Right cardiac atrium (tissue), 5 donors: ENCODE measurements around the gene MMS19. TPM values are rescaled to one million over a fixed set of nuclear protein-coding genes. Genes with fewer than 3 reads are reported as not detected.
A peak's percentile ranks its signal among the peaks of the same experiment; 100 is the strongest.

Source experiments
- ATAC-seq, 2 donors: fragments of 200-7000 bp; cut with Tn5 transposase; one replicate each; pipeline versions ENCODE4 v1.8.0 to v1.9.1; 2020; ENCODE audit warnings: moderate library complexity in 2 of 2, mild to moderate bottlenecking in 1 of 2
- DNase-seq, 3 donors: peaks; one replicate each; pipeline ENCODE4 v3.0.0-alpha.2; 2020
- H3K27ac ChIP-seq: one replicate; pipeline ENCODE4 v1.5.1; 2013; ENCODE audit warnings: mild to moderate bottlenecking, low read length, control low read depth, moderate library complexity
- H3K27me3 ChIP-seq: one replicate; pipeline ENCODE4 v1.6.1; 2013; ENCODE audit not compliant: control insufficient read depth, insufficient read depth
- H3K4me1 ChIP-seq: one replicate; pipeline ENCODE4 v1.6.1; 2013; ENCODE audit warnings: low read length; ENCODE audit not compliant: control insufficient read depth, insufficient read depth
- H3K4me3 ChIP-seq: one replicate; pipeline ENCODE4 v1.5.1; 2013; ENCODE audit warnings: low read length, control low read depth
- H3K9me3 ChIP-seq: one replicate; pipeline ENCODE4 v1.6.1; 2013; ENCODE audit warnings: low read length; ENCODE audit not compliant: control insufficient read depth
- WGBS: extraction: QIAGEN DNeasy Blood & Tissue Kit; methylation state at CpG from one replicate; pipeline ENCODE4 v1.1.7; 2013; 5-methylcytosine and 5-hydroxymethylcytosine counted together
- intact Hi-C, 4 donors: fragments of 100-400 bp; cut with DNase I; formaldehyde crosslinking; loops; one replicate each; pipeline versions ENCODE4 v1.11.0 to v1.14.0; 2022 to 2023
- long read RNA-seq, 4 donors: library from polyadenylated mRNA; unstranded; transcript quantifications; one replicate each; pipeline ENCODE4 v2.0.0, GENCODE V29; 2020 to 2021
- polyA plus RNA-seq: library from polyadenylated mRNA; stranded (reverse); fragments of 200-250 nt; gene quantifications from one replicate; pipeline ENCODE4 v1.2.3, GENCODE V29; 2013
- total RNA-seq, 4 donors: library from RNA; stranded (reverse); fragmentation: NEBNext Ultra II Directional; extraction: Animal tissue kit (Norgen Biotek cat#: 25700); gene quantifications; one replicate each; pipeline ENCODE4 v1.2.1, GENCODE V29; 2021
- donor health status: healthy with polysubstance abuse.
- donor health status: DM: no; HTN: yes; CAD: no.
- donor health status: DM: no; HTN: no; CAD: no.
- donor health status: DM: no; HTN: yes; CAD: no; lungs with severe emphysema.
- donor health status: DM: yes; HTN: yes; CAD: no.

Gene MMS19, protein sequence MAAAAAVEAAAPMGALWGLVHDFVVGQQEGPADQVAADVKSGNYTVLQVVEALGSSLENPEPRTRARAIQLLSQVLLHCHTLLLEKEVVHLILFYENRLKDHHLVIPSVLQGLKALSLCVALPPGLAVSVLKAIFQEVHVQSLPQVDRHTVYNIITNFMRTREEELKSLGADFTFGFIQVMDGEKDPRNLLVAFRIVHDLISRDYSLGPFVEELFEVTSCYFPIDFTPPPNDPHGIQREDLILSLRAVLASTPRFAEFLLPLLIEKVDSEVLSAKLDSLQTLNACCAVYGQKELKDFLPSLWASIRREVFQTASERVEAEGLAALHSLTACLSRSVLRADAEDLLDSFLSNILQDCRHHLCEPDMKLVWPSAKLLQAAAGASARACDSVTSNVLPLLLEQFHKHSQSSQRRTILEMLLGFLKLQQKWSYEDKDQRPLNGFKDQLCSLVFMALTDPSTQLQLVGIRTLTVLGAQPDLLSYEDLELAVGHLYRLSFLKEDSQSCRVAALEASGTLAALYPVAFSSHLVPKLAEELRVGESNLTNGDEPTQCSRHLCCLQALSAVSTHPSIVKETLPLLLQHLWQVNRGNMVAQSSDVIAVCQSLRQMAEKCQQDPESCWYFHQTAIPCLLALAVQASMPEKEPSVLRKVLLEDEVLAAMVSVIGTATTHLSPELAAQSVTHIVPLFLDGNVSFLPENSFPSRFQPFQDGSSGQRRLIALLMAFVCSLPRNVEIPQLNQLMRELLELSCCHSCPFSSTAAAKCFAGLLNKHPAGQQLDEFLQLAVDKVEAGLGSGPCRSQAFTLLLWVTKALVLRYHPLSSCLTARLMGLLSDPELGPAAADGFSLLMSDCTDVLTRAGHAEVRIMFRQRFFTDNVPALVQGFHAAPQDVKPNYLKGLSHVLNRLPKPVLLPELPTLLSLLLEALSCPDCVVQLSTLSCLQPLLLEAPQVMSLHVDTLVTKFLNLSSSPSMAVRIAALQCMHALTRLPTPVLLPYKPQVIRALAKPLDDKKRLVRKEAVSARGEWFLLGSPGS
- total RNA-seq (10 to 100 TPM; 32.8 to 40.0 (median 36.8) TPM), polyA plus RNA-seq (33.7 TPM)
- long read RNA-seq, donor 1, transcript MMS19-209 (31 exons, 3,797 nt), result major isoform, 8 of 42 reads
- long read RNA-seq, donor 1, partial matches to known transcripts, result 5 of 42 reads
- long read RNA-seq, donor 1, other reads (novel, unspliced or antisense), result 25 of 42 reads
- long read RNA-seq, donor 2, partial matches to known transcripts, result 3 of 23 reads
- long read RNA-seq, donor 2, other reads (novel, unspliced or antisense), result 17 of 23 reads
- long read RNA-seq, donor 3, transcript MMS19-209 (31 exons, 3,797 nt), result major isoform, 10 of 53 reads
- long read RNA-seq, donor 3, partial matches to known transcripts, result 12 of 53 reads
- long read RNA-seq, donor 3, other reads (novel, unspliced or antisense), result 30 of 53 reads
- long read RNA-seq, donor 4, transcript MMS19-209 (31 exons, 3,797 nt), result major isoform, 10 of 33 reads
- long read RNA-seq, donor 4, partial matches to known transcripts, result 5 of 33 reads
- long read RNA-seq, donor 4, other reads (novel, unspliced or antisense), result 17 of 33 reads

DNA sequence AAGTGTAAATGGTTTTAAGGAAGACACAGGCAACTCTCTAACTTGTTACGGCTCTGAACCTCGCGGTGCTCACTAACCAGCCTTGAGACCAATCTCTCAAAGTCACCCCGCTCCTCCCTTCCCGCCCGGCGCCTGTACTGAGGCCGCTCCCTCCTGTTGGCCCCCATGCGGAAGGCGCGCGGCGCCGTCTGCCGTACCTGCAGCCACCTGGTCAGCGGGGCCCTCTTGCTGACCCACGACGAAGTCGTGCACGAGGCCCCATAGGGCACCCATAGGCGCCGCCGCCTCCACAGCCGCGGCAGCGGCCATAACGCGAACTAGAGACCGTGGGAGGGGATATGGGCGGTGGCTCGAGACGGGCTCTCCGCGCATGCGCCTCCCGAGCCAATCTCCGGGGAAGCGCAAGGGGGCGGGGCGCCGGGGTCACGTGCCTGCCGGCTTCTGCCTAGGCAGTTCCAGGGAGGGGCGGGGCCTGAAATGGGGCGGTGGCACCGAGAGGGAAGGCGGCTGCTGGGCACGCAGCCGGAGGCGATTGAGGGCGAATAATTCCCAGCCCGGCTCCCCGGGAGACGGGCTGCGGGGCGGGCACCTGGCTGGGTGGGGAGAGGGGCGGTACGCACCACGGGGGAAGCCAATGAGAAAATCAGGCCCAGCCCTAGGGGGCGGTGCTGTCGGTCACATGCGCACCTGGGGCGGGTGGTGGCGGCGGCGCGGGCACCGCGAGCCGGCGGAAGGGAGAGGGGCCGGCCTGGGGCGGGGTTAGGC, at the start of gene MMS19:
MMS19 (minus strand) TSS at position 347 of the 765 bp plus-strand sequence; CDS start at position 309, 38 bp downstream.
- ATAC-seq (peak; percentile 96 to 97), DNase-seq (peak; percentile 100)
- WGBS, result under 1% methylated on average over 66 of the region's 73 CpGs
- no peaks in the 10 kb centered on the region for H3K27me3 ChIP-seq
- peak within 1 kb of the TSS; percentile 94 for H3K27ac ChIP-seq
- H3K9me3 ChIP-seq, result no peaks in the 10 kb centered on the region
- peak within 1 kb of the TSS; percentile 53 for H3K4me3 ChIP-seq
- H3K4me1 ChIP-seq, result peaks cover 17% of the 10 kb centered on the region
- intact Hi-C loops, result no loop called here

DNA sequence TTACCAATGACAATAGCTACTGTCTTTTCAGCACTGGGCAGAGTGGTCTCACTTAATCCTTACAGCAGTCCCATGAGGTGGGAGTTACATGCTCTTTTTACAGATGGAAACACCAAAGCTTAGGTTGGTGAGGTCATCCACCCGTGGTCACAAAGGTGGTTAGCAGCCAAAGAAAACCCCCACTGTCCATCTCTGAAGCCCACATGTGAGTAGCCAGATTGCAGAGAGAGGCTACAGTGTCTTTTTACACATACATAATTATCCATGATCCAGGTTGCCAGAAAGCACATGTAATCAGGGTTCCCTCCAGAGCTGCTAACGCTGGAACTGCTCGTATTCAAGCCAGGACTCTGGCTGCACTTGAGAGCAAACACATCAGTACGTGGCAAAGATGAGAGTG, 49.7 kb upstream of the MMS19 start:
- Histone ChIP-seq H3K4me1 (peaks cover 27% of the 10 kb centered on the region), H3K27me3 (no peaks in the 10 kb centered on the region), H3K4me3 (no peak overlapping the region), H3K9me3 (no peaks in the 10 kb centered on the region), H3K27ac (peak overlapping the region; percentile 8)
- DNase-seq (no peak), ATAC-seq (peak in 1 of 2 donors; percentile 56)
- WGBS, result 44% methylated on average over 4 of the region's 4 CpGs
- intact Hi-C loops, result loop anchor here in 1 of 4 donors (5.0 kb wide), 1 partner anchor 46 kb away; no protein-coding TSS in a partner anchor

DNA sequence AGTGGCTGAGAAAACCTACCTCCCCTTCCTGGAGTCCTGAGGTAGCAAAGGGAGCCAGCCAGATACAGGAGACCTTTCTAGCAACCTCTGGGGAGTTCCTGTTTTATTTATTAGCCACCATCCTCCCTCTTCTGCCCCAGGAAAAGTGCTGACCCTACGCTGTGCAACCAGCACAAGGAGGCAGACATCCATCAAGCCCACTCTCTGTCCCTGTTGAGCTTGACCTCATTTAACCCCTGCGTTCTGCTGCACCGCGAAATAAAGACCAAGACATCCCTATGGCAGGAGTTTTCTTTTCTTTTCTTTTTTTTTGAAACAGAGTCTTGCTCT, 49.0 kb upstream of the MMS19 start:
- intact Hi-C loops, result loop anchor here in 1 of 4 donors (5.0 kb wide), 1 partner anchor 45 kb away; no protein-coding TSS in a partner anchor

DNA sequence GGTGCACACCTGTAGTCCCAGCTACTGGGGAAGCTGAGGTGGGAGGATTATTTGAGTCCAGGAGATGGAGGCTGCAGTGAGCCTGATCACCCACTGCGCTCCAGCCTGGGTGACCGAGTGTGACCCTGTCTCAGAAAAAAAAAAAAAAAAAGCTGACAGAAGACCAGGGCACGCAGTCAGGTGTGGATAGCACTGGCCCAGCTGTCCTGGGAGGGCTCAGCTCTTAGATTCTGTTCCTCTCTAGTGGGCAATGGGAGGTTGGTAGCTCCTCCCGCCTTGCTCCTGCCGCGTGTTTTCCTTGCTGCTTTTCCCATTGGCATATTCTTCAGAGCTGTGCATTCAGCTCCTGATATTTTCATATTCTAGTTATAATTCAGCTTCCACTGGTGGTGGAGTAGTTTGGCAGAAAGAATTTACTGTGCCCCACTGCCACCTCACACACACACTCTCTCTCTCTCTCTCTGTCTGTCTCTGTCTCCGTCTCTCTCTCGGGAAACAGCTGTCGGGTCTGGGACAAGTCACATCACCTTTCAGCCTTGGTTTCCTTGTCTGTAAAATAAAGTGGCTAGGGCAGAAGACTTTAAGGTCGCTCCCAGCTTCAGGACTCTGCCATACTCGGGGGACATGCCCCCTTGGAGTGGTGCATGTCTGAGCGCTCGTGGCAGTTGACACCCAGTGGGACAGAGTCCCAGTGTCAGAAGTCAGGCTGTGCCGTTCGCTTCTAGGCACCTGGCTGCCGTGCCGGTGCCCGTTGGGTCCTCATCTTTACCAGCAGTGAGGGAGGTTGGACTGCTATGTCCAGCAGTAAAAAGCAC, 48.4 kb upstream of the MMS19 start:
- no peak overlapping the region for H3K27ac ChIP-seq
- no peak overlapping the region for H3K4me3 ChIP-seq
- intact Hi-C loops, result loop anchor here in 1 of 4 donors (5.0 kb wide), 1 partner anchor 44 kb away; no protein-coding TSS in a partner anchor
- no peaks in the 10 kb centered on the region for H3K27me3 ChIP-seq
- DNase-seq (no peak), ATAC-seq (no peak)
- 78% methylated on average over 18 of the region's 18 CpGs for WGBS
- H3K9me3 ChIP-seq, result no peaks in the 10 kb centered on the region
- H3K4me1 ChIP-seq, result peaks cover 34% of the 10 kb centered on the region

More for the DNA sequence above, 49.0 kb upstream of the MMS19 start:
- H3K27me3 ChIP-seq, result no peaks in the 10 kb centered on the region
- WGBS, result 69% methylated on average over 4 of the region's 4 CpGs
- H3K9me3 ChIP-seq, result no peaks in the 10 kb centered on the region
- H3K4me1 ChIP-seq, result peaks cover 32% of the 10 kb centered on the region
- ATAC-seq (no peak), DNase-seq (no peak)
- H3K27ac ChIP-seq, result no peak overlapping the region
- no peak overlapping the region for H3K4me3 ChIP-seq

DNA sequence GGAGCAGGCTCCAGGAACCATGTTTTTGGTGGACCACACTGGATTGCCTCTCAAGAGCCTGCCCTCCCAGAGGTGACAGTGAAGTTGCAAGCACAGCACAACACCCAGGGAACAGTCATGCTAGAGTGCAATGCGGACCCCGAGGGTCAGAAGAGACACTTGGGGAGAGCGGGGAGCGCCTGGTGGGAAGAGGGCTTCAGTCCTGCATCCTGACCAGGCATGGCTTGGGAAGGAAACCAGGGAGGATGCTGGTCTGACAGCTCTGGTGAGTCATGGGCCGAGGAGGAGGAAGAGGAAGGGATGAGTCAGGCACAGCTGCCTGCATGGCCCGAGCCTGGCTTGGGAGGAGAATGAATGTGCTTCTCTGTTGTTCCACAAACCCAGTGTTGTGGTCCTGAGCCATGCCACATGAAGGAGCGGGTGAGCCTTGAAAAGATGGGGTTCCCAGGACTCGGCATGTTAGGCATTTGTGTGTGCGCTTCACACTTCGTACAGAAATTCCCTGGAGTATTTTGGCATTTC, 44.9 kb upstream of the MMS19 start:
- peak; percentile 85 to 94 for ATAC-seq
- WGBS, result 30% methylated on average over 10 of the region's 10 CpGs
- peak; percentile 84 to 89 (median 86) for DNase-seq
- no peaks in the 10 kb centered on the region for H3K27me3 ChIP-seq
- peak overlapping the region; percentile 94 for H3K27ac ChIP-seq
- H3K9me3 ChIP-seq, result no peaks in the 10 kb centered on the region
- H3K4me3 ChIP-seq, result no peak overlapping the region
- intact Hi-C loops, result no loop called here
- peaks cover 25% of the 10 kb centered on the region for H3K4me1 ChIP-seq

DNA sequence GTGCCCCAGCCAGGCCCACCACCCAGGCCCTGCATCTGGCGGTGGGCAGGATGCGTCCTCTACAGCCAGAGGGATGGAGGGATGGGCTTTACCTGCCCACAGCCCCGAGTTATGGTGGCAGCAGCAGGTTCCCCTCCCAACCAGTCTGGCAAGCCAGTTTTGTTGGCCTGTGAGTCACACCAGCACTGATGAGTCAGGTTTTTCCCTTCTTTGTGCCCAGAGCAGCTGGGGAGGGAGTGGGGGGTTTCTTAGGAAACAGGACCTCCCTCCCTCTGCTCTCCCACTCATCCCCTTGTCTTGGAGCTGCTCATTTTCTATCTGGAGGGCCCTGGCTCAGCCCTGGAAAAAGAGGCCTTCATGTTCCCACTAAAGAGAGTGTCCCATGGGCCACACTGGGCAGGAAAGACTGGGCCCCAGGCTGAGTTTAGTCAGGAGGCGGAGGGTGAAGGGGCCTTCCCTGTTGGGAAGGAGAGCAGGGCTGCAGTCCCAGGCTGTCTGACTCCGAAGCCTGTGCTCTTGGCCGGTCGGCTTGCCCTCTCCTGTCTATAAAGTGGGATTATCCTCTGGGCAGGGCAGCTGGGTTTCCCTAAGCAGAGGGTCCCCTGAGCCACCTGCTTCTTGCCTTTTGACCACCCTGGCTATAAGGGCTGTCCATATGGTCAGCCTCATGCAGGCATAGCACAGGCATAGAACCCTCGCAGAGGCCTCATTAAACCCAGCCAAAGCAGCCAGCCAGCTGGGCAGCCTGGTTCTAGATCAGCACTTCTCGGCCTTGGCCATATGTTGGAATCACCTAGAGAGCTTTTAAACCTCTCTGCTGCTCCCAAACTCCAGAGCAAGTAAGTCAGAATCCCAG, 44.2 kb upstream of the MMS19 start:
- 58% methylated on average over 9 of the region's 9 CpGs for WGBS
- DNase-seq, result peak; percentile 84 to 88 (median 86)

DNA sequence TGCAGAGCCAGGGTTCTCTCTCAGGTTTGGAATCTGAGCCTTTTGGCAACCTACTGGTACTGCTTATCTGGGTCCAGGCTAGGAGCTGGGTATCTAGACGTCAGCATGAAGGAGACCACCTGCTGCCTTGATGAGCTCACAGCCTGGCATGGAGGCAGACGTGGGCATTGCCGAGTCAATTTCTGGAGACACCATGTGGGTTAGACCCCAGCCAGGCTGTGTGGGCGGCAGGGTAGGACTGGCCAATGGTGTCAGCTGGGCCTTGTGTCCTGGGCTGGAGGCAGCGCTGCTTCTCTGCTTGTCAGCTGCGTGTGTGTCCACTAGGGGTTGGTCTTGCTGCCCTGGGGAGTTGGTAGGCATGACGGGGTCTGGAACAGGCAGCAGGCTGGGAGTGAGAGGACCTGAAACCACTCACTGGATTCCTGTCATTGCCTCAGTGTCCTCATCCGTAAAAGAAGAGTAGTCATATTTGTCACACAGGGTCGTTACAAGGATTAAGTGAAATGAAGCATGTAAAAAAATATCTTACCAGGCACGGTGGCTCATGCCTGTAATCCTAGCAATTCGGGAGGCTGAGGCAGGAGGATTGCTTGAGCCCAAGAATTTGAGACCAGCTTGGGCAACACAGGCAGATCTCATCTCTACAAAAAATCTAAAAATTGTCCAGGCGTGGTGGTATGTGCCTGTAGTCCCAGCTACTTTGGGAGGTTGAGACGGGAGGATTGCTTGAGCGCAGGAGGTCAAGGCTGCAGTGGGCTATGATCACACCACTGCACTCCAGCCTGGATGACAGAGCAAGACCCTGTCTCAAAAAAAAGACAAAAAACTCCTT, 42.7 kb upstream of the MMS19 start:
- no peak for ATAC-seq
- 81% methylated on average over 14 of the region's 14 CpGs for WGBS
- Histone ChIP-seq H3K27me3 (no peaks in the 10 kb centered on the region), H3K9me3 (no peaks in the 10 kb centered on the region), H3K4me3 (no peak overlapping the region), H3K27ac (peak overlapping the region; percentile 11), H3K4me1 (peaks cover 22% of the 10 kb centered on the region)
- peak; percentile 61 to 82 (median 76) for DNase-seq
- intact Hi-C loops, result no loop called here

More for the DNA sequence above, 44.2 kb upstream of the MMS19 start:
- Histone ChIP-seq H3K4me1 (peaks cover 22% of the 10 kb centered on the region), H3K4me3 (no peak overlapping the region), H3K9me3 (no peaks in the 10 kb centered on the region), H3K27me3 (no peaks in the 10 kb centered on the region), H3K27ac (peak overlapping the region; percentile 94)
- peak; percentile 79 to 86 for ATAC-seq
- intact Hi-C loops, result no loop called here
